Retinal pigment epithelial cell (primary cell): ENCODE data around the gene EFNA5.

Experiments used
- DNase-seq: peaks from one replicate; pipeline ENCODE4 v3.0.0-alpha.2; 2010; ENCODE audit warnings: low read depth
- H3K4me3 ChIP-seq: 2 replicates; pipeline ENCODE4 v1.5.1; 2011; ENCODE audit warnings: mild to moderate bottlenecking, low read length, control low read depth, moderate library complexity
- CTCF ChIP-seq: conservative IDR thresholded peaks from 2 replicates; pipeline ENCODE4 v1.5.1; 2011; ENCODE audit warnings: low read depth, low read length, control low read depth, inconsistent platforms

The EFNA5 gene

GRCh38 chr5:107557051-107557658 lies 113.6 kb downstream of the EFNA5 start:
- peak; percentile 65 for DNase-seq
- TF ChIP-seq CTCF: no peak
- no peak overlapping the region for H3K4me3 ChIP-seq

GRCh38 chr5:107556575-107556974 lies 114.2 kb downstream of the EFNA5 start:
- no peak for DNase-seq
- H3K4me3 ChIP-seq: no peak overlapping the region
- no peak for TF ChIP-seq CTCF

- peak; percentile 89 for DNase-seq
- no peak for TF ChIP-seq CTCF
- H3K4me3 ChIP-seq: no peak overlapping the region
These were observed 115.2 kb downstream of the EFNA5 start for GRCh38 chr5:107555425-107556090.

- H3K4me3 ChIP-seq: peak overlapping the region; percentile 7
- no peak for TF ChIP-seq CTCF
- DNase-seq: no peak
These were observed 115.8 kb downstream of the EFNA5 start for GRCh38 chr5:107554776-107555424.

- no peak for TF ChIP-seq CTCF
- no peak for DNase-seq
- no peak overlapping the region for H3K4me3 ChIP-seq
These were observed 117.6 kb downstream of the EFNA5 start for GRCh38 chr5:107553117-107553555.

- TF ChIP-seq CTCF: no peak
- H3K4me3 ChIP-seq: no peak overlapping the region
- DNase-seq: no peak
These were observed 119.6 kb downstream of the EFNA5 start for GRCh38 chr5:107551088-107551487.
